Spleen (tissue), 7 donors: ENCODE results near the gene DESI1.

Source experiments
- POLR2A ChIP-seq, 3 donors: fragments of 450-650 bp; IDR thresholded peaks; one replicate each; pipeline ENCODE4 v1.5.1; 2017; ENCODE audit warnings: antibody characterized with exemption in 3 of 3, mild to moderate bottlenecking in 1 of 3
- POLR2AphosphoS5 ChIP-seq, 3 donors: sonication (generic); formaldehyde crosslinking; IDR thresholded peaks; one replicate each; pipeline ENCODE4 v1.5.1; 2017; ENCODE audit warnings: antibody characterized with exemption in 3 of 3
- TF ChIP-seq, protein P1 (sequence below), 11 experiments: fragments of 200-600 bp in 7 of 11; fragments of 450-650 bp in 4 of 11; sonication (generic) in 4 of 11; IDR thresholded peaks in 8 of 11; conservative IDR thresholded peaks in 3 of 11; 1 replicate in 7 of 11; 2 replicates in 4 of 11; pipeline versions ENCODE4 v1.4.0 to v1.8.0; 2016 to 2021; ENCODE audit warnings: antibody characterized with exemption in 11 of 11, inconsistent platforms in 4 of 11, mild to moderate bottlenecking in 1 of 11
- donor health status: DM: no; HTN: no; CAD: no; lungs with moderate emphysema.
- donor health status: DM: no; HTN: no; CAD: no.
- donor health status: DM: no; HTN: no; CAD: no.

DNA sequence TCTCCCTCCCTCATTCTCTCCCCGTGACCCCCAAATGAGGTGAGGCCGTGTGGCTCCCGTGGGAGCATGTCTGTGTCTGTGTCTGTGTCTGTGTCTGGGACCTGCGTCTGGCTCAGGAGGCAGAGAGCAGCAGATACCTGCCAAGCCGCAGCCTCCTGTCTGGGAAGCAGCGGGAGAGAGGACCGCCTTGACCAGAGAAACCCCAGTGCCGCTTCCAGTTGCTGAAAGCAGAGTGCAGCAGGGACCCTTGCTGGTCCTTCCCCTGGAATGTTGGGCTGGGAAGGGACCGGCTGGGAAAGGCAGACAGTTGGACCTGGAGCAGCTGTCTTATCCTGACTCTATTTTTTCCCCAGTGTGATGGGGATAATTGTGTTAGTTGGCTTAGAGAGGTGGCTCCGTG is 59.5 kb downstream of the DESI1 start:
- TF ChIP-seq, protein P1, sequence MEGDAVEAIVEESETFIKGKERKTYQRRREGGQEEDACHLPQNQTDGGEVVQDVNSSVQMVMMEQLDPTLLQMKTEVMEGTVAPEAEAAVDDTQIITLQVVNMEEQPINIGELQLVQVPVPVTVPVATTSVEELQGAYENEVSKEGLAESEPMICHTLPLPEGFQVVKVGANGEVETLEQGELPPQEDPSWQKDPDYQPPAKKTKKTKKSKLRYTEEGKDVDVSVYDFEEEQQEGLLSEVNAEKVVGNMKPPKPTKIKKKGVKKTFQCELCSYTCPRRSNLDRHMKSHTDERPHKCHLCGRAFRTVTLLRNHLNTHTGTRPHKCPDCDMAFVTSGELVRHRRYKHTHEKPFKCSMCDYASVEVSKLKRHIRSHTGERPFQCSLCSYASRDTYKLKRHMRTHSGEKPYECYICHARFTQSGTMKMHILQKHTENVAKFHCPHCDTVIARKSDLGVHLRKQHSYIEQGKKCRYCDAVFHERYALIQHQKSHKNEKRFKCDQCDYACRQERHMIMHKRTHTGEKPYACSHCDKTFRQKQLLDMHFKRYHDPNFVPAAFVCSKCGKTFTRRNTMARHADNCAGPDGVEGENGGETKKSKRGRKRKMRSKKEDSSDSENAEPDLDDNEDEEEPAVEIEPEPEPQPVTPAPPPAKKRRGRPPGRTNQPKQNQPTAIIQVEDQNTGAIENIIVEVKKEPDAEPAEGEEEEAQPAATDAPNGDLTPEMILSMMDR (IDR thresholded peaks at IDR 0.05 in 8 of 11, conservative IDR thresholded peaks at IDR 0.05 in 3 of 11) = no peak
- TF ChIP-seq POLR2A (IDR thresholded peaks at IDR 0.05) (no peak), POLR2AphosphoS5 (IDR thresholded peaks at IDR 0.05) (no peak)
